OCI-LY3 (cell line): ENCODE data around the gene CDH3.

Experiments
- EZH2phosphoT487 ChIP-seq: fragments of 200-600 bp; shearing (Covaris generic); IDR thresholded peaks from 2 replicates; pipeline ENCODE4 v1.6.1; 2018; ENCODE audit warnings: antibody characterized with exemption, mixed run types, low read depth
- TF ChIP-seq, protein P1 (sequence below): fragments of 200-600, 300-600 bp; sonication (generic); IDR thresholded peaks from 2 replicates; pipeline ENCODE4 v1.5.1; 2014; ENCODE audit warnings: antibody characterized with exemption, low read length, low read depth

DNA sequence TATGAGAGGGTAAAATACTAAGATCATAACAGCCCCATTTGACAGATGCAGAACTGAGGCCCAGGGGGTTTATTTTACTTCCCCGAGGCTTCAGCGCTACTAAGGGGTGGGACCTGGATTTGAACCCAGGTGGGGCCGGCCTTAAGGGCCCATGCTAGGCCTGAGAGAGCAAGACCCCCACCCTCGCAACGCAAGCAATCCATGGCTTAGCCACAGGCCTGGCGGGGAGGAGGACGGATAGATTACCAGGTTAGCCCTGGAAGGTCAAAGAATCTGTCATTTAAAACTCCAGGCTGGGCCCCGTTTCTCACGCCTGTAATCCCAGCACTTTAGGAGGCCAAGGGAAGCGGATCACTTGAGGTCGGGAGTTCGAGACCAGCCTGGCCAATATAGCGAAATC, 1.9 kb upstream of the CDH3 start:
- TF ChIP-seq, protein P1, sequence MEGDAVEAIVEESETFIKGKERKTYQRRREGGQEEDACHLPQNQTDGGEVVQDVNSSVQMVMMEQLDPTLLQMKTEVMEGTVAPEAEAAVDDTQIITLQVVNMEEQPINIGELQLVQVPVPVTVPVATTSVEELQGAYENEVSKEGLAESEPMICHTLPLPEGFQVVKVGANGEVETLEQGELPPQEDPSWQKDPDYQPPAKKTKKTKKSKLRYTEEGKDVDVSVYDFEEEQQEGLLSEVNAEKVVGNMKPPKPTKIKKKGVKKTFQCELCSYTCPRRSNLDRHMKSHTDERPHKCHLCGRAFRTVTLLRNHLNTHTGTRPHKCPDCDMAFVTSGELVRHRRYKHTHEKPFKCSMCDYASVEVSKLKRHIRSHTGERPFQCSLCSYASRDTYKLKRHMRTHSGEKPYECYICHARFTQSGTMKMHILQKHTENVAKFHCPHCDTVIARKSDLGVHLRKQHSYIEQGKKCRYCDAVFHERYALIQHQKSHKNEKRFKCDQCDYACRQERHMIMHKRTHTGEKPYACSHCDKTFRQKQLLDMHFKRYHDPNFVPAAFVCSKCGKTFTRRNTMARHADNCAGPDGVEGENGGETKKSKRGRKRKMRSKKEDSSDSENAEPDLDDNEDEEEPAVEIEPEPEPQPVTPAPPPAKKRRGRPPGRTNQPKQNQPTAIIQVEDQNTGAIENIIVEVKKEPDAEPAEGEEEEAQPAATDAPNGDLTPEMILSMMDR, result no peak
- no peak for TF ChIP-seq EZH2phosphoT487
